ENCODE results near the gene DCP2. TPM values are rescaled to one million over a fixed set of nuclear protein-coding genes. Genes with fewer than 3 reads are reported as not detected.

Gene DCP2
- total RNA-seq, 1 experiment from 2014 or later: 176 TPM

GRCh38 chr5:113002423-113002822 lies 25.8 kb downstream of the DCP2 start:
- H2AK5ac ChIP-seq (ENCODE audit: insufficient read length, low read length): no peak overlapping the region
- H3K27ac ChIP-seq (ENCODE audit: insufficient read length, low read depth, low read length): no peak overlapping the region
- H4K20me1 ChIP-seq (ENCODE audit: control insufficient read depth, insufficient read depth, insufficient read length): no peaks in the 10 kb centered on the region
- no peak overlapping the region for H2BK12ac ChIP-seq (ENCODE audit: insufficient read length, low read depth, low read length)
- no peak overlapping the region for H2BK5ac ChIP-seq (ENCODE audit: insufficient read length, low read length)
- H2AFZ ChIP-seq (ENCODE audit: low read length): no peak overlapping the region
- H3K4me2 ChIP-seq (ENCODE audit: insufficient read depth, insufficient read length, low read length): no peak overlapping the region
- no peaks in the 10 kb centered on the region for H3K27me3 ChIP-seq (ENCODE audit: insufficient read depth, low read length)
- H3T11ph ChIP-seq (ENCODE audit: low read length): no peak overlapping the region
- Mint-ChIP-seq H3K9me3 (no peaks in the 10 kb centered on the region), H3K4me1 (peaks cover 4 to 5% of the 10 kb centered on the region in 2 experiments; a peak in 3 of 4 replicates), H3K36me3 (ENCODE audit: insufficient read depth in 1 of 3, low read depth in 3 of 3) (peaks cover 32 to 66% (median 61%) of the 10 kb centered on the region in 3 experiments), H3K4me3 (no peak overlapping the region), H3K27ac (no peak overlapping the region), H3K27me3 (ENCODE audit: low read depth) (no peaks in the 10 kb centered on the region)
- no peak overlapping the region for H2BK20ac ChIP-seq (ENCODE audit: low read depth, low read length, poor library complexity, severe bottlenecking)
- H3K4me1 ChIP-seq (ENCODE audit: insufficient read depth, low read length): no peaks in the 10 kb centered on the region
- H3K79me1 ChIP-seq (ENCODE audit: insufficient read depth, low read depth, low read length, poor library complexity, severe bottlenecking): no peaks in the 10 kb centered on the region
- no peaks in the 10 kb centered on the region for H3K23me2 ChIP-seq (ENCODE audit: insufficient read length, low read depth, low read length, poor library complexity, severe bottlenecking)
- H3K79me2 ChIP-seq (ENCODE audit: insufficient read depth, low read length): no peaks in the 10 kb centered on the region; the same call in 1 of the 2 replicates
- TF ChIP-seq CTCF (conservative IDR thresholded peaks at IDR 0.05): no peak
- H3K23ac ChIP-seq (ENCODE audit: insufficient read length, low read depth, low read length): no peak overlapping the region
- no peak overlapping the region for H4K5ac ChIP-seq (ENCODE audit: insufficient read length, low read depth, low read length)
- H3K9me3 ChIP-seq (ENCODE audit: control insufficient read depth, low read depth, low read length): no peaks in the 10 kb centered on the region
- WGBS (ENCODE audit: extremely low coverage, insufficient read length, low lambda C conversion rate): no CpG with 5 or more reads among the region's 5 CpGs
- H4K91ac ChIP-seq (ENCODE audit: insufficient read length, low read depth, low read length): no peak overlapping the region
- H3K9ac ChIP-seq (ENCODE audit: extremely low read depth, insufficient read length, low read length): no peak overlapping the region
- H3K18ac ChIP-seq (ENCODE audit: insufficient read length, low read depth, low read length): no peak overlapping the region
- H3K4ac ChIP-seq (ENCODE audit: low read depth, low read length): no peak overlapping the region
- DNase-seq: no peak
- H3K14ac ChIP-seq (ENCODE audit: insufficient read depth, low read length): no peak overlapping the region
- H4K8ac ChIP-seq (replicated peaks; ENCODE audit: insufficient read length, low read depth, low read length): no peak overlapping the region
- H2BK15ac ChIP-seq (ENCODE audit: low read depth, low read length): no peak overlapping the region
- H3K56ac ChIP-seq (ENCODE audit: insufficient read length, low read depth, low read length): no peak overlapping the region
- H2BK120ac ChIP-seq (ENCODE audit: low read depth, low read length, poor library complexity, severe bottlenecking): no peak overlapping the region

Data from H9 (cell line).